Esophagus muscularis mucosa (tissue), 4 donors: Measurements from ENCODE around the gene CAMTA1.

Experiments used
- EP300 ChIP-seq: sonication (generic); formaldehyde crosslinking; IDR thresholded peaks from one replicate; pipeline ENCODE4 v1.6.1; 2017; ENCODE audit warnings: antibody characterized with exemption
- POLR2AphosphoS5 ChIP-seq, 2 donors: sonication (generic); formaldehyde crosslinking; IDR thresholded peaks; one replicate each; pipeline ENCODE4 v1.6.1; 2017; ENCODE audit warnings: antibody characterized with exemption in 2 of 2
- TF ChIP-seq, protein P1 (sequence below), 3 experiments: fragments of 200-600 bp in 2 of 3; fragments of 450-650 bp in 1 of 3; sonication (generic) in 2 of 3; IDR thresholded peaks; one replicate each; pipeline ENCODE4 v1.5.1; 2017 to 2019; ENCODE audit warnings: antibody characterized with exemption in 3 of 3, mild to moderate bottlenecking in 2 of 3, moderate library complexity in 1 of 3

DNA sequence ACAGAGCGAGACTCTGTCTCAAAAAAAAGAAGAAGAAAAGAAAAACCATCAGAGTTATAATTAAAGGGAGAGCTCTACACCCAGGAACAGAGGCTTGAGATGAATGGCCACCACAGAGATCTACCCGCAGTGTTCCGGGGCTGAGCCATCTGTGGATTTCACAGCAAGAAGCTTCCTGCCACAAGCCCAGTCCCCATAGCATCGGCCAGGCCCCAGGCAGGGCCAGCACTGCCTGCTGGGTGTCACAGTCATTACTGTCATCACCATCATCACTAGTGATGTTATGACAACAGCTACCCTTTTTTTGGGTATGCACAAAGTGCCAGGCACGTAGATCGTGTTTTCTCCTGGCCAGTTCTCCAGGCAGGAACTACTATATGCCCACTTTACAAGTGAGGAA is 874.3 kb downstream of the CAMTA1 start:
- TF ChIP-seq, protein P1, sequence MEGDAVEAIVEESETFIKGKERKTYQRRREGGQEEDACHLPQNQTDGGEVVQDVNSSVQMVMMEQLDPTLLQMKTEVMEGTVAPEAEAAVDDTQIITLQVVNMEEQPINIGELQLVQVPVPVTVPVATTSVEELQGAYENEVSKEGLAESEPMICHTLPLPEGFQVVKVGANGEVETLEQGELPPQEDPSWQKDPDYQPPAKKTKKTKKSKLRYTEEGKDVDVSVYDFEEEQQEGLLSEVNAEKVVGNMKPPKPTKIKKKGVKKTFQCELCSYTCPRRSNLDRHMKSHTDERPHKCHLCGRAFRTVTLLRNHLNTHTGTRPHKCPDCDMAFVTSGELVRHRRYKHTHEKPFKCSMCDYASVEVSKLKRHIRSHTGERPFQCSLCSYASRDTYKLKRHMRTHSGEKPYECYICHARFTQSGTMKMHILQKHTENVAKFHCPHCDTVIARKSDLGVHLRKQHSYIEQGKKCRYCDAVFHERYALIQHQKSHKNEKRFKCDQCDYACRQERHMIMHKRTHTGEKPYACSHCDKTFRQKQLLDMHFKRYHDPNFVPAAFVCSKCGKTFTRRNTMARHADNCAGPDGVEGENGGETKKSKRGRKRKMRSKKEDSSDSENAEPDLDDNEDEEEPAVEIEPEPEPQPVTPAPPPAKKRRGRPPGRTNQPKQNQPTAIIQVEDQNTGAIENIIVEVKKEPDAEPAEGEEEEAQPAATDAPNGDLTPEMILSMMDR (IDR thresholded peaks at IDR 0.05) = no peak
- TF ChIP-seq POLR2AphosphoS5 (IDR thresholded peaks at IDR 0.05) (no peak), EP300 (no peak)
